K562 (cell line): ENCODE measurements around the gene PRM1. TPM values are rescaled to one million over a fixed set of nuclear protein-coding genes. Genes with fewer than 3 reads are reported as not detected.

Experiments used
- ATAC-seq: fragments of 200-7000 bp; cut with Tn5 transposase; 3 replicates; pipeline ENCODE4 v1.9.1; 2020; ENCODE audit warnings: moderate library complexity
- BruUV-seq: library from RNA; stranded (reverse); fragments of 400-500 nt; replicated peaks from 2 replicates; lab custom pipeline; 2021; lab: Mats Ljungman, UMichigan
- CTCF ChIA-PET: fragments of 300-600 bp; formaldehyde crosslinking; extraction: SDS; loops from one replicate; lab custom pipeline; 2021; ENCODE audit warnings: low intra/inter-chr PET ratio; lab: Yijun Ruan, JAX
- POLR2A ChIA-PET: fragments of 300-600, 350-650 bp; sonication (Branson Sonifier 250); formaldehyde crosslinking; extraction: SDS; loops from one replicate; lab custom pipeline; 2021; ENCODE audit warnings: antibody characterized with exemption, inconsistent platforms; lab: Yijun Ruan, JAX
- DNase-seq, 4 experiments: peaks; one replicate each; pipeline versions ENCODE4 v3.0.0 to v3.0.0-alpha.2; 2011 to 2018; ENCODE audit warnings: low spot score in 3 of 4, mixed read lengths in 3 of 4; ENCODE audit errors: extremely low read depth in 1 of 4
- FAIRE-seq: peaks from 2 replicates; lab custom pipeline; 2011; peaks lifted over from hg19 to GRCh38; lab: Jason Lieb, UNC
- H2AFZ ChIP-seq: 2 replicates; pipeline ENCODE4 v1.6.0; 2011; ENCODE audit warnings: low read depth, low read length, control low read depth, inconsistent platforms
- H3K27ac ChIP-seq: fragments of 200-600 bp; 3 replicates; pipeline ENCODE4 v1.8.0; 2011; ENCODE audit warnings: low read depth, mild to moderate bottlenecking, control low read depth, inconsistent platforms, low read length, moderate library complexity, mixed read lengths; ENCODE audit errors: extremely low read depth
- H3K27me3 ChIP-seq, 2 experiments: fragments of 300-600 bp in 1 of 2; 2 replicates in 1 of 2; 3 replicates in 1 of 2; pipeline versions ENCODE4 v1.6.0 to v1.8.0; 2011; ENCODE audit warnings: inconsistent platforms in 2 of 2, low read length in 2 of 2, mild to moderate bottlenecking in 1 of 2, mixed read lengths in 1 of 2, moderate library complexity in 1 of 2; ENCODE audit not compliant: control insufficient read depth in 2 of 2, insufficient read depth in 2 of 2
- H3K36me3 ChIP-seq: fragments of 300-600 bp; 3 replicates; pipeline ENCODE4 v1.8.0; 2011; ENCODE audit warnings: mild to moderate bottlenecking, low read length, inconsistent platforms; ENCODE audit not compliant: control insufficient read depth, insufficient read depth
- H3K4me1 ChIP-seq, 2 experiments: fragments of 200-600 bp in 1 of 2; replicated peaks in 1 of 2; 2 replicates in 1 of 2; 3 replicates in 1 of 2; pipeline versions ENCODE4 v1.5.1 to v1.8.0; 2011; ENCODE audit warnings: inconsistent platforms in 2 of 2, low read length in 2 of 2, mild to moderate bottlenecking in 1 of 2, mixed read lengths in 1 of 2, moderate library complexity in 1 of 2; ENCODE audit not compliant: control insufficient read depth in 2 of 2, insufficient read depth in 2 of 2
- H3K4me2 ChIP-seq: 2 replicates; pipeline ENCODE4 v1.6.1; 2011; ENCODE audit warnings: low read length, control low read depth, inconsistent platforms, mixed read lengths; ENCODE audit not compliant: insufficient read depth
- H3K4me3 ChIP-seq: fragments of 200-600 bp; sonication (generic), shearing (Covaris generic); 2 replicates; pipeline ENCODE4 v1.5.1; 2016; ENCODE audit warnings: control low read depth, inconsistent platforms
- H3K79me2 ChIP-seq: fragments of 200-600 bp; 3 replicates; pipeline ENCODE4 v1.8.0; 2011; ENCODE audit warnings: low read length, inconsistent platforms; ENCODE audit not compliant: control insufficient read depth, insufficient read depth
- H3K9ac ChIP-seq, 2 experiments: 2 replicates each; pipeline versions ENCODE4 v1.6.0 to v1.6.1; 2011; ENCODE audit warnings: low read depth in 2 of 2, low read length in 2 of 2, control low read depth in 1 of 2, inconsistent platforms in 1 of 2, mild to moderate bottlenecking in 1 of 2, mixed read lengths in 1 of 2; ENCODE audit not compliant: insufficient read depth in 1 of 2
- H3K9me1 ChIP-seq: one replicate; pipeline ENCODE4 v1.6.0; 2011; ENCODE audit warnings: inconsistent platforms, mild to moderate bottlenecking, low read length, moderate library complexity; ENCODE audit not compliant: control insufficient read depth, insufficient read depth
- H3K9me3 ChIP-seq: replicated peaks from 2 replicates; pipeline ENCODE4 v1.5.1; 2011; ENCODE audit warnings: low read depth, low read length, inconsistent platforms; ENCODE audit not compliant: control insufficient read depth, insufficient read depth
- H4K20me1 ChIP-seq: replicated peaks from 2 replicates; pipeline ENCODE4 v1.6.1; 2011; ENCODE audit warnings: low read length, inconsistent platforms, mixed read lengths; ENCODE audit not compliant: control insufficient read depth, insufficient read depth
- ATF3 ChIP-seq, 2 experiments: fragments of 450-650 bp in 1 of 2; sonication (generic) in 1 of 2; formaldehyde crosslinking in 1 of 2; IDR thresholded peaks in 1 of 2; conservative IDR thresholded peaks in 1 of 2; 2 replicates each; pipeline versions ENCODE4 v1.6.1 to v1.8.1; 2016 to 2023; ENCODE audit warnings: mild to moderate bottlenecking in 2 of 2, moderate library complexity in 2 of 2, inconsistent platforms in 1 of 2, missing genetic modification reagents in 1 of 2
- CHD1 ChIP-seq: fragments of 200-600 bp; sonication (generic); IDR thresholded peaks from one replicate; pipeline ENCODE4 v1.6.1; 2012; ENCODE audit warnings: mild to moderate bottlenecking, moderate library complexity, low read length, inconsistent platforms
- GABPB1 ChIP-seq: sonication (generic); formaldehyde crosslinking; IDR thresholded peaks from 2 replicates; pipeline ENCODE4 v1.8.0; 2022; ENCODE audit warnings: mild to moderate bottlenecking, missing genetic modification reagents
- GTF2B ChIP-seq: IDR thresholded peaks from 2 replicates; pipeline ENCODE4 v1.6.1; 2011; ENCODE audit not compliant: insufficient read length; ENCODE audit errors: extremely low read depth
- NCOA6 ChIP-seq: fragments of 450-650 bp; IDR thresholded peaks from 2 replicates; pipeline ENCODE4 v1.6.1; 2017; ENCODE audit warnings: mild to moderate bottlenecking
- TFE3 ChIP-seq: fragments of 450-650 bp; formaldehyde crosslinking; IDR thresholded peaks from 2 replicates; pipeline ENCODE4 v1.4.0; 2020; ENCODE audit warnings: mild to moderate bottlenecking, mixed read lengths
- WGBS: fragments of 100-300 bp; shearing (Covaris generic); methylation state at CpG from one replicate; pipeline ENCODE4 v1.1.6; 2016; ENCODE audit warnings: low coverage, mixed read lengths; ENCODE audit not compliant: insufficient coverage; ENCODE audit errors: missing lambda C conversion rate; 5-methylcytosine and 5-hydroxymethylcytosine counted together
- in situ Hi-C: fragments of 300-500 bp; cut with MboI; formaldehyde crosslinking; loops from 4 replicates; pipeline ENCODE4 v1.15.0; 2018; ENCODE audit warnings: inconsistent platforms, mixed read lengths
- intact Hi-C: fragments of 100-400 bp; cut with micrococcal nuclease; formaldehyde crosslinking; loops from 2 replicates; pipeline ENCODE4 v1.14.2; 2022
- polyA plus RNA-seq, 8 experiments: library from polyadenylated mRNA; depleted of rRNA in 4 of 8; stranded (reverse) in 5 of 8; unstranded in 3 of 8; fragments of >200 nt; fragmentation: Nextera tagmentation in 2 of 8; fragmentation: Illumina TruSeq in 1 of 8; extraction: Ambion mirVana in 2 of 8; extraction: Trizol in 1 of 8; gene quantifications; 2 replicates each; pipeline versions ENCODE4 v1.2.1 to v1.2.3, GENCODE V29; 2011 to 2014; ENCODE audit warnings: inconsistent platforms in 1 of 8, missing spikeins in 1 of 8
- total RNA-seq, 7 experiments: library from RNA; depleted of rRNA in 6 of 7; stranded (reverse); fragments of >200 nt in 6 of 7; fragmentation: Illumina TruSeq in 2 of 7; extraction: Trizol in 2 of 7; gene quantifications; 2 replicates each; pipeline versions ENCODE4 v1.2.1 to v1.2.3, GENCODE V29; 2011 to 2021; ENCODE audit warnings: low replicate concordance in 1 of 7

Gene PRM1
- total and polyA plus RNA-seq, 9 of the 15 experiments (the other 6 are each of a cell fraction or from before 2014, with no cell fraction given) = not detected

- no peak overlapping the region for H3K4me2 ChIP-seq
- H3K9ac ChIP-seq = no peak overlapping the region; a peak in 1 of 4 replicates
- FAIRE-seq = no peak
- H3K27ac ChIP-seq = no peak overlapping the region
- no peak for TF ChIP-seq TFE3 (CRISPR knock-in tag)
- no peak for TF ChIP-seq ATF3 (IDR thresholded peaks at IDR 0.05)
- TF ChIP-seq ATF3 (CRISPR knock-in tag; conservative IDR thresholded peaks at IDR 0.05) = no peak
- no peak for TF ChIP-seq GABPB1 (CRISPR knock-in tag)
- TF ChIP-seq NCOA6 = no peak
- no peak for TF ChIP-seq CHD1
- TF ChIP-seq GTF2B = no peak
- intact Hi-C loops (no loop called here), in situ Hi-C loops (loop anchor here (5.0 kb wide), 2 partner anchors 92 to 303 kb away; no protein-coding TSS in a partner anchor)
- BruUV-seq = no TSS peak
- H3K9me1 ChIP-seq = no peaks in the 10 kb centered on the region
- peaks cover 0 to 26% of the 10 kb centered on the region in 2 experiments; a peak in 3 of 5 replicates for H3K27me3 ChIP-seq
- no peak for ATAC-seq
- no peaks in the 10 kb centered on the region for H3K36me3 ChIP-seq
- DNase-seq = no peak
- H3K79me2 ChIP-seq = peaks cover under 1% of the 10 kb centered on the region; the same call in 2 of the 3 replicates
- POLR2A ChIA-PET = interaction anchor here (0.6 to 1.2 kb wide), 4 partner anchors 10 to 175 kb away, joined by 3 to 6 read pairs (median 4); partner anchors contain the start of gene PRM2
- H3K4me1 ChIP-seq = peaks cover 10 to 19% of the 10 kb centered on the region in 2 experiments; a peak in 4 of 5 replicates
- no peak overlapping the region for H3K4me3 ChIP-seq
- H2AFZ ChIP-seq = no peak overlapping the region
- H3K9me3 ChIP-seq = no peaks in the 10 kb centered on the region
- CTCF ChIA-PET = no interaction called here
- H4K20me1 ChIP-seq = peaks cover 11% of the 10 kb centered on the region; the same call in 1 of the 2 replicates
- WGBS = 10% methylated on average over 3 of the region's 3 CpGs
Observed at GRCh38 chr16:11260596-11260966, 20.5 kb downstream of the PRM1 start.
